Measurements from ENCODE around the gene SAMD4B.

DNA sequence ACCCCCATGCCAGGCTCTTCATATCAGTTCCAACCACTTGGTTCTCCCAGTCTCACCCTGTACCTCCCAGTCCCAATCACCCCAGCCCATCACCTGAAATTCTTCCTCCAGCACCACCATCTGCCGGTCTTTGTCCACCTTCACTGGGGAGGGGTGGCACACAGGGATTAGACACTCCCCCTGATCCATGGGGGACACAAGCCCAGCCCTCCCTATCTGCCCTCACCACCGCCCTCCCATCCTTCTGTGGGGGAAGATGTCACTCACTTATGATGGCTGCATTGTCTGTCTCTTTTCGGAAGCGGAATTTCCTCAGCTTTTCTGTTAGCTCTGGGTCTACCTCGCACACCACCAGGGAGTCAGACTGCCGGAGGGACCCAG lies 7.1 kb upstream of the SAMD4B start:
- TF ChIP-seq ZNF274 (IDR thresholded peaks at IDR 0.05; ENCODE audit: low read depth, low read length) (no peak), SUZ12 (IDR thresholded peaks at IDR 0.05; ENCODE audit: extremely low read depth, insufficient read depth, insufficient read length) (no peak), YY1 (IDR thresholded peaks at IDR 0.05; ENCODE audit: insufficient read depth, insufficient read length) (no peak)

Measured in NT2/D1 (cell line).